H9 (cell line): Measurements from ENCODE around the gene ACAD9. TPM values are rescaled to one million over a fixed set of nuclear protein-coding genes. Genes with fewer than 3 reads are reported as not detected.

Experiments used
- DNase-seq: peaks from one replicate; pipeline ENCODE4 v3.0.0-alpha.2; 2017
- H2AFZ ChIP-seq: one replicate; pipeline ENCODE4 v1.6.1; 2013; ENCODE audit warnings: mild to moderate bottlenecking, low read length, control low read depth, moderate library complexity
- H2AK5ac ChIP-seq: 2 replicates; pipeline ENCODE4 v1.6.1; 2013; ENCODE audit warnings: low read length, control low read depth, mixed read lengths; ENCODE audit not compliant: insufficient read length
- H2BK120ac ChIP-seq: one replicate; pipeline ENCODE4 v1.6.1; 2013; ENCODE audit warnings: low read depth, mild to moderate bottlenecking, low read length, control low read depth, inconsistent platforms; ENCODE audit not compliant: poor library complexity, severe bottlenecking
- H2BK12ac ChIP-seq: 2 replicates; pipeline ENCODE4 v1.6.1; 2013; ENCODE audit warnings: low read length, control low read depth, mixed read lengths, low read depth; ENCODE audit not compliant: insufficient read length
- H2BK15ac ChIP-seq: 2 replicates; pipeline ENCODE4 v1.6.1; 2013; ENCODE audit warnings: low read depth, low read length, control low read depth
- H2BK20ac ChIP-seq: one replicate; pipeline ENCODE4 v1.6.1; 2013; ENCODE audit warnings: low read depth, mild to moderate bottlenecking, low read length, control low read depth, inconsistent platforms; ENCODE audit not compliant: poor library complexity, severe bottlenecking
- H2BK5ac ChIP-seq: 2 replicates; pipeline ENCODE4 v1.6.1; 2013; ENCODE audit warnings: low read length, control low read depth, mixed read lengths; ENCODE audit not compliant: insufficient read length
- H3K14ac ChIP-seq: 2 replicates; pipeline ENCODE4 v1.6.1; 2013; ENCODE audit warnings: low read length, control low read depth; ENCODE audit not compliant: insufficient read depth
- H3K18ac ChIP-seq: 2 replicates; pipeline ENCODE4 v1.6.1; 2013; ENCODE audit warnings: low read depth, mild to moderate bottlenecking, mixed read lengths, low read length, control low read depth; ENCODE audit not compliant: insufficient read length
- H3K23ac ChIP-seq: 2 replicates; pipeline ENCODE4 v1.6.1; 2013; ENCODE audit warnings: low read length, control low read depth, mixed read lengths, low read depth; ENCODE audit not compliant: insufficient read length
- H3K23me2 ChIP-seq: 2 replicates; pipeline ENCODE4 v1.6.1; 2013; ENCODE audit warnings: low read depth, mild to moderate bottlenecking, mixed read lengths, low read length, control low read depth; ENCODE audit not compliant: insufficient read length, poor library complexity, severe bottlenecking
- H3K27ac ChIP-seq: 2 replicates; pipeline ENCODE4 v1.5.1; 2013; ENCODE audit warnings: low read length, control low read depth, mixed read lengths, low read depth; ENCODE audit not compliant: insufficient read length
- H3K27me3 ChIP-seq: 2 replicates; pipeline ENCODE4 v1.6.1; 2013; ENCODE audit warnings: low read length, control low read depth, inconsistent platforms; ENCODE audit not compliant: insufficient read depth
- H3K4ac ChIP-seq: 2 replicates; pipeline ENCODE4 v1.6.1; 2013; ENCODE audit warnings: low read depth, mild to moderate bottlenecking, control low read depth, inconsistent platforms, low read length, moderate library complexity
- H3K4me1 ChIP-seq: 2 replicates; pipeline ENCODE4 v1.6.1; 2013; ENCODE audit warnings: low read length, control low read depth, inconsistent platforms; ENCODE audit not compliant: insufficient read depth
- H3K4me2 ChIP-seq: 2 replicates; pipeline ENCODE4 v1.6.1; 2013; ENCODE audit warnings: low read length, control low read depth, mixed read lengths; ENCODE audit not compliant: insufficient read length, insufficient read depth
- H3K56ac ChIP-seq: 2 replicates; pipeline ENCODE4 v1.6.1; 2013; ENCODE audit warnings: low read depth, mild to moderate bottlenecking, mixed read lengths, low read length, control low read depth; ENCODE audit not compliant: insufficient read length
- H3K79me1 ChIP-seq: 2 replicates; pipeline ENCODE4 v1.6.1; 2013; ENCODE audit warnings: low read depth, mild to moderate bottlenecking, moderate library complexity, low read length, control low read depth, inconsistent platforms; ENCODE audit not compliant: insufficient read depth, poor library complexity, severe bottlenecking
- H3K79me2 ChIP-seq: 2 replicates; pipeline ENCODE4 v1.6.1; 2013; ENCODE audit warnings: low read length, control low read depth, inconsistent platforms; ENCODE audit not compliant: insufficient read depth
- H3K9ac ChIP-seq: 2 replicates; pipeline ENCODE4 v1.6.1; 2013; ENCODE audit warnings: low read length, control low read depth, mixed read lengths; ENCODE audit not compliant: insufficient read length; ENCODE audit errors: extremely low read depth
- H3K9me3 ChIP-seq: one replicate; pipeline ENCODE4 v1.6.1; 2013; ENCODE audit warnings: low read depth, low read length, inconsistent platforms; ENCODE audit not compliant: control insufficient read depth
- H3T11ph ChIP-seq: one replicate; pipeline ENCODE4 v1.6.1; 2013; ENCODE audit warnings: mild to moderate bottlenecking, low read length, control low read depth, inconsistent platforms
- H4K20me1 ChIP-seq: one replicate; pipeline ENCODE4 v1.6.1; 2013; ENCODE audit not compliant: control insufficient read depth, insufficient read length, insufficient read depth
- H4K5ac ChIP-seq: 2 replicates; pipeline ENCODE4 v1.6.1; 2013; ENCODE audit warnings: low read depth, mild to moderate bottlenecking, mixed read lengths, low read length, control low read depth; ENCODE audit not compliant: insufficient read length
- H4K8ac ChIP-seq: replicated peaks from 2 replicates; pipeline ENCODE4 v1.6.1; 2013; ENCODE audit warnings: low read length, control low read depth, mixed read lengths, low read depth; ENCODE audit not compliant: insufficient read length
- H4K91ac ChIP-seq: 2 replicates; pipeline ENCODE4 v1.6.1; 2013; ENCODE audit warnings: low read depth, mild to moderate bottlenecking, moderate library complexity, mixed read lengths, low read length, control low read depth; ENCODE audit not compliant: insufficient read length
- H3K27ac Mint-ChIP-seq, 3 experiments: 2 replicates in 2 of 3; 3 replicates in 1 of 3; pipeline ENCODE4 v1.8.0; 2020 to 2021; ENCODE audit warnings: mixed read lengths in 3 of 3, mild to moderate bottlenecking in 1 of 3, moderate library complexity in 1 of 3
- H3K27me3 Mint-ChIP-seq: 2 replicates; pipeline ENCODE4 v1.8.0; 2021; ENCODE audit warnings: low read depth, mild to moderate bottlenecking, moderate library complexity, mixed read lengths
- H3K36me3 Mint-ChIP-seq, 3 experiments: 2 replicates in 2 of 3; 3 replicates in 1 of 3; pipeline ENCODE4 v1.8.0; 2020 to 2021; ENCODE audit warnings: low read depth in 3 of 3, mixed read lengths in 3 of 3; ENCODE audit not compliant: insufficient read depth in 1 of 3
- H3K4me1 Mint-ChIP-seq, 2 experiments: 2 replicates each; pipeline ENCODE4 v1.8.0; 2020; ENCODE audit warnings: mixed read lengths in 2 of 2
- H3K4me3 Mint-ChIP-seq, 2 experiments: 2 replicates in 1 of 2; 3 replicates in 1 of 2; pipeline ENCODE4 v1.8.0; 2020 to 2021; ENCODE audit warnings: mild to moderate bottlenecking in 2 of 2, mixed read lengths in 2 of 2, moderate library complexity in 1 of 2
- H3K9me3 Mint-ChIP-seq, 2 experiments: 2 replicates in 1 of 2; 3 replicates in 1 of 2; pipeline ENCODE4 v1.8.0; 2020; ENCODE audit warnings: mild to moderate bottlenecking in 2 of 2, mixed read lengths in 2 of 2, moderate library complexity in 1 of 2
- WGBS: extraction: QIAGEN DNeasy Blood & Tissue Kit; methylation state at CpG from one replicate; pipeline ENCODE4 v1.1.7; 2013; ENCODE audit warnings: missing lambda C conversion rate, low lambda C conversion rate, mixed read lengths; ENCODE audit not compliant: insufficient read length; ENCODE audit errors: extremely low coverage; 5-methylcytosine and 5-hydroxymethylcytosine counted together
- total RNA-seq: library from RNA; stranded (reverse); gene quantifications from 2 replicates; pipeline ENCODE4 v1.2.1, GENCODE V29; 2021
- TF ChIP-seq, protein P1 (sequence below): fragments of 200-600 bp; sonication (generic); conservative IDR thresholded peaks from 3 replicates; pipeline ENCODE4 v1.8.0; 2021; ENCODE audit warnings: antibody characterized with exemption, mild to moderate bottlenecking

ACAD9 gene
- total RNA-seq, 1 experiment from 2014 or later: 43.1 TPM

GRCh38 chr3:128942161-128942952 lies 62.9 kb downstream of the ACAD9 start:
- no peak overlapping the region for H2AK5ac ChIP-seq
- H4K20me1 ChIP-seq: no peaks in the 10 kb centered on the region
- H3K9me3 ChIP-seq: no peaks in the 10 kb centered on the region
- no peak overlapping the region; the same call in 1 of the 2 replicates for H2BK15ac ChIP-seq
- H3K23ac ChIP-seq: no peak overlapping the region
- no peak overlapping the region for H2BK20ac ChIP-seq
- H3K4ac ChIP-seq: no peak overlapping the region
- no peak overlapping the region for H2BK5ac ChIP-seq
- no peak overlapping the region for H2AFZ ChIP-seq
- no peak overlapping the region for H2BK12ac ChIP-seq
- no peak overlapping the region for H3K18ac ChIP-seq
- H3T11ph ChIP-seq: no peak overlapping the region
- no peaks in the 10 kb centered on the region for H3K4me1 Mint-ChIP-seq
- no peaks in the 10 kb centered on the region for H3K79me2 ChIP-seq
- H3K14ac ChIP-seq: no peak overlapping the region; the same call in 1 of the 2 replicates
- no peaks in the 10 kb centered on the region for H3K4me1 ChIP-seq
- no peak overlapping the region for H4K91ac ChIP-seq
- no peaks in the 10 kb centered on the region for H3K9me3 Mint-ChIP-seq
- H3K27ac ChIP-seq: no peak overlapping the region
- H3K36me3 Mint-ChIP-seq: no peaks in the 10 kb centered on the region
- no peaks in the 10 kb centered on the region for H3K23me2 ChIP-seq
- no peaks in the 10 kb centered on the region for H3K27me3 ChIP-seq
- H2BK120ac ChIP-seq: no peak overlapping the region
- no peaks in the 10 kb centered on the region for H3K79me1 ChIP-seq
- peaks cover 8% of the 10 kb centered on the region for H3K27me3 Mint-ChIP-seq
- no CpG with 5 or more reads among the region's 15 CpGs for WGBS
- no peak overlapping the region for H3K9ac ChIP-seq
- H3K27ac Mint-ChIP-seq: no peak overlapping the region
- H3K56ac ChIP-seq: no peak overlapping the region
- DNase-seq: no peak
- no peak overlapping the region for H3K4me3 Mint-ChIP-seq
- TF ChIP-seq, protein P1, sequence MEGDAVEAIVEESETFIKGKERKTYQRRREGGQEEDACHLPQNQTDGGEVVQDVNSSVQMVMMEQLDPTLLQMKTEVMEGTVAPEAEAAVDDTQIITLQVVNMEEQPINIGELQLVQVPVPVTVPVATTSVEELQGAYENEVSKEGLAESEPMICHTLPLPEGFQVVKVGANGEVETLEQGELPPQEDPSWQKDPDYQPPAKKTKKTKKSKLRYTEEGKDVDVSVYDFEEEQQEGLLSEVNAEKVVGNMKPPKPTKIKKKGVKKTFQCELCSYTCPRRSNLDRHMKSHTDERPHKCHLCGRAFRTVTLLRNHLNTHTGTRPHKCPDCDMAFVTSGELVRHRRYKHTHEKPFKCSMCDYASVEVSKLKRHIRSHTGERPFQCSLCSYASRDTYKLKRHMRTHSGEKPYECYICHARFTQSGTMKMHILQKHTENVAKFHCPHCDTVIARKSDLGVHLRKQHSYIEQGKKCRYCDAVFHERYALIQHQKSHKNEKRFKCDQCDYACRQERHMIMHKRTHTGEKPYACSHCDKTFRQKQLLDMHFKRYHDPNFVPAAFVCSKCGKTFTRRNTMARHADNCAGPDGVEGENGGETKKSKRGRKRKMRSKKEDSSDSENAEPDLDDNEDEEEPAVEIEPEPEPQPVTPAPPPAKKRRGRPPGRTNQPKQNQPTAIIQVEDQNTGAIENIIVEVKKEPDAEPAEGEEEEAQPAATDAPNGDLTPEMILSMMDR: no peak
- no peak overlapping the region for H4K8ac ChIP-seq
- H4K5ac ChIP-seq: no peak overlapping the region
- H3K4me2 ChIP-seq: no peak overlapping the region
